ENCODE data around the gene LAMA2.

The LAMA2 gene

GRCh38 chr6:129184324-129184723, 301.4 kb downstream of the LAMA2 start:
- TF ChIP-seq SIN3A (IDR thresholded peaks at IDR 0.05; ENCODE audit: borderline replicate concordance, insufficient read depth, low read length) (no peak), TAF1 (IDR thresholded peaks at IDR 0.05; ENCODE audit: borderline replicate concordance, insufficient read depth, low read length) (no peak), FOXP2 (optimal IDR thresholded peaks at IDR 0.05; ENCODE audit: borderline replicate concordance, extremely low read depth, extremely low read length, insufficient read depth) (no peak), POLR2AphosphoS5 (IDR thresholded peaks at IDR 0.05; ENCODE audit: low read depth, low read length) (no peak), REST (IDR thresholded peaks at IDR 0.05; ENCODE audit: insufficient read depth in 1 of 2, low read depth in 2 of 2, low read length in 2 of 2) (no peak)

GRCh38 chr6:129184808-129185366, 301.9 kb downstream of the LAMA2 start:
- TF ChIP-seq REST (IDR thresholded peaks at IDR 0.05; ENCODE audit: insufficient read depth in 1 of 2, low read depth in 2 of 2, low read length in 2 of 2) = no peak
- TF ChIP-seq FOXP2 (optimal IDR thresholded peaks at IDR 0.05; ENCODE audit: borderline replicate concordance, extremely low read depth, extremely low read length, insufficient read depth) = no peak
- TF ChIP-seq SIN3A (IDR thresholded peaks at IDR 0.05; ENCODE audit: borderline replicate concordance, insufficient read depth, low read length) = no peak
- TF ChIP-seq POLR2AphosphoS5 (IDR thresholded peaks at IDR 0.05; ENCODE audit: low read depth, low read length) = no peak
- TF ChIP-seq TAF1 (IDR thresholded peaks at IDR 0.05; ENCODE audit: borderline replicate concordance, insufficient read depth, low read length) = no peak

- TF ChIP-seq SIN3A (IDR thresholded peaks at IDR 0.05; ENCODE audit: borderline replicate concordance, insufficient read depth, low read length) = no peak
- TF ChIP-seq TAF1 (IDR thresholded peaks at IDR 0.05; ENCODE audit: borderline replicate concordance, insufficient read depth, low read length) = no peak
- TF ChIP-seq REST (IDR thresholded peaks at IDR 0.05; ENCODE audit: insufficient read depth in 1 of 2, low read depth in 2 of 2, low read length in 2 of 2) = no peak
- no peak for TF ChIP-seq POLR2AphosphoS5 (IDR thresholded peaks at IDR 0.05; ENCODE audit: low read depth, low read length)
- TF ChIP-seq FOXP2 (optimal IDR thresholded peaks at IDR 0.05; ENCODE audit: borderline replicate concordance, extremely low read depth, extremely low read length, insufficient read depth) = no peak
Observed at GRCh38 chr6:129186988-129187387, 304.1 kb downstream of the LAMA2 start.

- TF ChIP-seq POLR2AphosphoS5 (IDR thresholded peaks at IDR 0.05; ENCODE audit: low read depth, low read length) (no peak), FOXP2 (optimal IDR thresholded peaks at IDR 0.05; ENCODE audit: borderline replicate concordance, extremely low read depth, extremely low read length, insufficient read depth) (no peak), SIN3A (IDR thresholded peaks at IDR 0.05; ENCODE audit: borderline replicate concordance, insufficient read depth, low read length) (no peak), REST (IDR thresholded peaks at IDR 0.05; ENCODE audit: insufficient read depth in 1 of 2, low read depth in 2 of 2, low read length in 2 of 2) (no peak), TAF1 (IDR thresholded peaks at IDR 0.05; ENCODE audit: borderline replicate concordance, insufficient read depth, low read length) (no peak)
Observed at GRCh38 chr6:129188306-129188705, 305.4 kb downstream of the LAMA2 start.

All from PFSK-1 (cell line).